HAP-1 (cell line): ENCODE results near the gene DNMT3L.
A peak's percentile ranks its signal among the peaks of the same experiment; 100 is the strongest.
"Not testable (repeated sequence)": the region's sequence is repeated elsewhere in the genome, so short reads cannot be mapped to it uniquely, and the experiment has no call there.

Experiments
- DNase-seq, 2 experiments: peaks; one replicate each; pipeline ENCODE4 v3.0.0-alpha.2; 2016 to 2020; ENCODE audit warnings: low spot score in 2 of 2
- H3K27me3 ChIP-seq: fragments of 250-450 bp; sonication (Bioruptor Pico); 2 replicates; pipeline ENCODE4 v1.5.1; 2020; ENCODE audit warnings: low read depth, mild to moderate bottlenecking, moderate library complexity
- H3K36me3 ChIP-seq: fragments of 250-450 bp; sonication (Bioruptor Pico); replicated peaks from 2 replicates; pipeline ENCODE4 v1.5.1; 2020; ENCODE audit warnings: mild to moderate bottlenecking
- H3K4me1 ChIP-seq: fragments of 250-450 bp; sonication (Bioruptor Pico); 2 replicates; pipeline ENCODE4 v1.5.1; 2020; ENCODE audit warnings: mild to moderate bottlenecking
- H3K4me3 ChIP-seq: fragments of 250-450 bp; sonication (Bioruptor Pico); 2 replicates; pipeline ENCODE4 v1.5.1; 2020; ENCODE audit warnings: mild to moderate bottlenecking, moderate library complexity
- H3K9me3 ChIP-seq: fragments of 250-450 bp; sonication (Bioruptor Pico); 2 replicates; pipeline ENCODE4 v1.5.1; 2020; ENCODE audit warnings: mild to moderate bottlenecking, moderate library complexity
- in situ Hi-C: fragments of 300-500 bp; cut with MboI; formaldehyde crosslinking; loops from 3 replicates; pipeline ENCODE4 v1.14.3; 2020; ENCODE audit warnings: low sequenced_read_pairs, inconsistent platforms, mixed read lengths

Gene DNMT3L

DNA sequence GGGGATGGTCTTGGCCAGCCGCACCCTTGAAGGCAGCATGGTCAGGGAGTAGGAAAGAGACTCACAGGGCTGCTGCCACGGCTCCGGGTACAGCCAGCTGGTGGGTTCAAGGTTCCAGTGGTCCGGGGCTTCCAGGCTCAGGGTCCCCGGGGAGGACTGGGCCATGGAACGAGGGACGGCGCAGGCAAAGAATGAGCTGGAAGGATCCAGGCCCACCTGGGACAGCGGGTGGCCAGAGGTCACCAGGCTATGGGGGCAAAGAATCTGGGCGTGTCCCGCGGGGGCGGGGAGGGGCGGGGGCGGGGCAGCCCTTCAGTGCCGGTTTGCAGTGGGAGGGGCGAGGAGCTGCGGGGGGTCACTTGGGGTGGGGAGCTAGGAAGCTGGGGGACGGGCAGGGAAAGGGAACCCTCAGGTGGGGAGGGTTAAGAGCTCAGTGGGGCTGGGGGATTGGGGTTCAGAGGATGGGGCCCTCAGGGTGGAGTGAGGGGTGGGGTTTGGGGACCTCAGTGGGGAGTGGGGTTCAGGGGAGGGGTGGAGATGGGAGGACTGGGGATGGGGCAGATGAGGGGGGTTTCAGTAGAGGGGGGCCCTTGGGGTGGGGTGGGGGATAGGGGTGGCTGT, at the start of gene DNMT3L:
Gene DNMT3L, minus strand, starts transcription at position 223 of the 621 bp plus-strand sequence. CDS start 638 bp downstream, outside the sequence.
- Histone ChIP-seq H3K4me3 (no peak within 1 kb of the TSS), H3K27me3 (no peaks in the 10 kb centered on the region), H3K9me3 (no peaks in the 10 kb centered on the region), H3K4me1 (no peaks in the 10 kb centered on the region), H3K36me3 (no peaks in the 10 kb centered on the region)
- no peak for DNase-seq
- in situ Hi-C loops: no loop called here

DNA sequence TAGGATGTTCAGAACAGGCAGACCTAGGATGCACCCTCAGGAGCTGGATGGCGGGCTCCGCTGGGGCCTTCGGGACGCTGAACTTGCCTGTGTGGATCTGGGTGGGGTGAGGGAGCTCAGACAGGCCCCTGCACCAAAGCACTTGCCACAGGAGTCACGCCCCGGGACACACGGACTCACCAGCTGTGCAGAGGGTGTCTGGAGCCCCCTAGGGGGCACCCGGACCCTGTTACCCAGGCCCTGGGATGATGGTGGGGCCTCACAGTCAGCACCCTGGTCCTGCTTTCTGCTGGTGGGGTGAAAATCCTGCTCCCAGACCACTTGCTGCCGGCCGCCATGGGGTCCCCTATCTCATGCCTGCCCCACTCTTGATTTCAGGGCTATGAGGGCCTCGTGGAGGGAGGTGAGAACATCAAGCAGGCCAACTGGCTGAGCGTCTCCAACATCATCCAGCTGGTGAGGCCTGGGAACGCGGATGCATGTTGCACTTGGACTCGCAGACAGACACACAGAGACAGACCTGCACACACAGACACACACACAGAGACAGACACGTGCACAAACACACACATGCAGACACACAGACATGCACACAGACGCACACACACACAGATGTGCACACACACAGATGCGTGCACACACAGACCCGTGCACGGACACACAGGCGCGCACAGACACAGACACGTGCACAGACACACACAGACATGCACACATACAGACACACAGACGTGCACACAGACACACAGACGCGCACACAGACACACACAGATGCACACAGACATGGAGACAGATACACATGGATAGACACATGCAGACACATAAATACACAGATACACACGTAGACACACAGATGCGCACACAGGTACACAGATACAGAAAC, 49.2 kb upstream of the DNMT3L start:
- no peak for DNase-seq
- in situ Hi-C loops: no loop called here
- no peaks in the 10 kb centered on the region for H3K27me3 ChIP-seq

DNA sequence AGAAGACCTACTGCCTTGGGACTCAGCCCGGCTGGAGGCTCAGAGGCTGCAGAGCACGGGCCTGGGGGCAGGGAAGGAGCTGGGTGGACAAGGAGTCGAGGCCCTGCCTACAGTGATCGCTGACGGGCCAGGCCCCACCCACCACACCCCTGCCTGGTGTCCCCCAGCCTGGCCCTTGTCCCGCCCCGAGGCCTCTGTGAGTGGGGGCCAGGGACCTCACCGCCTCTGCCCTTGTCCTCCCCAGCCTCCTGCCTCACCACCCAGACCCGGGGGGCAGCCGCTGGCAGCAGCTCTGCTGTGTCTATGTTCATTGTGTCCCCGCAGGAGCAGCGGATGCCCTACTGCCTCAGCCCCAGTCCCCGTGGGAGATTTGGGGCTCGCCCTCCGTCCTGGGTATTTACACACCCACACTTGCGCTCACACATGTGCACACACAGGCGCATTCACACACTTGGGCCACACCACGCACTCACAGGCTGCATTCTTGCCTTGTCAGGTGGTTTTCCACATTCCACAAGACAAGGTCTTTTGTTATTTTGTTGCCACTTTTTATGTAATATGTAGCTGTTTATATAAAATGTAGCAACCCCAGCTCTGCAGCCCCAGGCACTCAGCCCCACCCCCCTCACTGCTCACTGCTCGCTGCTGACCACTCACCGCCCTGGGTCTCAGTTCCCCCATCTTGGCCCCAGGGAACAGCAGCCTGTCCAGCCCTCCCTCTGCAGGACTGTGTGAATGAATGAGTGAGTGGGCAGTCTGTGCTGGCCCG, 45.4 kb upstream of the DNMT3L start:
- no peak overlapping the region for H3K4me3 ChIP-seq
- no peaks in the 10 kb centered on the region for H3K4me1 ChIP-seq
- no peaks in the 10 kb centered on the region for H3K27me3 ChIP-seq
- peaks cover 11% of the 10 kb centered on the region for H3K36me3 ChIP-seq
- no peak for DNase-seq
- H3K9me3 ChIP-seq: no peaks in the 10 kb centered on the region
- in situ Hi-C loops: no loop called here

More for the DNA sequence above, 49.2 kb upstream of the DNMT3L start:
- Histone ChIP-seq H3K4me1 (no peaks in the 10 kb centered on the region), H3K9me3 (no peaks in the 10 kb centered on the region), H3K4me3 (no peak overlapping the region), H3K36me3 (peaks cover 11% of the 10 kb centered on the region)

DNA sequence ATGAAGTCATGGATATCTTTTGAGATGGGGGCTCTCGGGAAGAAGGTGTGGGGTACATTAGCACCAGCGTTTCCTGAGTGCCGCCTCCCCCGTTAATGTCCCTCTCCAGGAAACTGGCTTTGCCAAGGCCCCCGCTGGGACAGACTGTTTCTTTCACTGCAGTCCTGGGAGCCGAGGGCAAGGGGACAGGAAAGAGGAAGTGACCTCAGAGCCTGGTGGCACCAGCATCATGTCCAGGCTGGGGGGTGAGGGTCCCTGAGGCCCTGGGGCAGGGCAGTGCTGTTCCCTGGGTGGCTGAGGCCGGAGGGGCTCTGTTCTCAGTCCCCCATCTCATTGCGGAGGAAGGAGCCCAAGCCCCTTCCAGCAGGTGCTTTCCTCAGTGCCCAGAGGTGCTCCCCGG, 44.0 kb upstream of the DNMT3L start:
- no peaks in the 10 kb centered on the region for H3K4me1 ChIP-seq
- H3K36me3 ChIP-seq: peaks cover 4% of the 10 kb centered on the region
- H3K9me3 ChIP-seq: no peaks in the 10 kb centered on the region
- DNase-seq: no peak
- in situ Hi-C loops: no loop called here
- no peak overlapping the region for H3K4me3 ChIP-seq
- no peaks in the 10 kb centered on the region for H3K27me3 ChIP-seq

DNA sequence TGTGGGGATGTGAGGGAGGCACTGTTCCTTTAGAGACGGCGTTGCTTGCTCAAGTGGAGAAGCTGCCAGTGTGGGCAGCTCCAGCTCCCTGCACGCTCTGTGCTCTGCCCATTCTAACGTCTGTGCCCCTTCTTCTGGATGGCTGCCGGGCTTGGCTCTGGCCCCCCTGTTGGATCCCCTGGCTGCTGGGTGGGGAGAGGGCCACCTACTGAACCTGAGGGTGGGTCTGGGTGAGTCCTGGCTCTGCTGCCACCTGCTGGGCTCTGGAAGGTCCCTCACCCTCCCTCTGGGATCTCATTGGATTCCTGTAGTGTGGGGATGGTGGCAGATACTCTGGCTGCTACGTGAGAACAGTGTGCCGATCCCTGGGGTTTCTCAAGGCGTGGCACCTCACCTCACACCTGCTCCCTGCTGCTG, 43.2 kb upstream of the DNMT3L start:
- H3K4me1 ChIP-seq: no peaks in the 10 kb centered on the region
- DNase-seq: peak; percentile 45 to 78
- peaks cover 4% of the 10 kb centered on the region for H3K36me3 ChIP-seq
- in situ Hi-C loops: no loop called here
- H3K27me3 ChIP-seq: no peaks in the 10 kb centered on the region
- no peak overlapping the region for H3K4me3 ChIP-seq
- H3K9me3 ChIP-seq: no peaks in the 10 kb centered on the region

DNA sequence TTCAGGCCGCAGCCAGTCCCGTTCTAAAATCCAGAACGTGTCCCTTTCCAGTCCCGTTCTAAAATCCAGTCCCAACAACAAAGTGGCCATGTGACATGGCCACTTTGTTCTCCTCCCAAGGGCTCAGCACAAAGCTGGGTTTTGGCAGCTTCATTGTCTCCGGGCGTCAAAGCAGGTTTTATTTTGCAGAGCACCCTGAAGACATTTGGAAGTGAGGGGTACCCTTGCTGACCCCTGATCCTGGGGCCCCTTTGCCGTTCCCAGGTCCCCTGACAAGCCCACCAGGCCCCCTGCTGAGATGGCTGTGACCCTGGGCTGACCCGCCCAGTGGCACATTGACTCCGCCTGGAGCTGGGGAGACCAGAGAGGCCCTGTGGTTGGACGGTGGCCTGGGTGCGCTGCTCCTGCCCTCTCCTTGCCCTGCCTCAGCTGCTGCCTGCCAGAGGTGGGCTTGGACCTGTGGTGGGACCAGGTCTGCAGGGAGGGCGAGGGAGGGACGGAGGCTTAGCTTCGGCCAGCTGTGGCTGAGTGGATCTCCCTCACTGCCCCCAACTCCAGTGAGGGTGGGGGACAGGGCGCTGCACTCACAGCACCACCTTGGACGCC, 42.4 kb upstream of the DNMT3L start:
- H3K36me3 ChIP-seq: peaks cover 4% of the 10 kb centered on the region; the same call in 1 of the 2 replicates

DNA sequence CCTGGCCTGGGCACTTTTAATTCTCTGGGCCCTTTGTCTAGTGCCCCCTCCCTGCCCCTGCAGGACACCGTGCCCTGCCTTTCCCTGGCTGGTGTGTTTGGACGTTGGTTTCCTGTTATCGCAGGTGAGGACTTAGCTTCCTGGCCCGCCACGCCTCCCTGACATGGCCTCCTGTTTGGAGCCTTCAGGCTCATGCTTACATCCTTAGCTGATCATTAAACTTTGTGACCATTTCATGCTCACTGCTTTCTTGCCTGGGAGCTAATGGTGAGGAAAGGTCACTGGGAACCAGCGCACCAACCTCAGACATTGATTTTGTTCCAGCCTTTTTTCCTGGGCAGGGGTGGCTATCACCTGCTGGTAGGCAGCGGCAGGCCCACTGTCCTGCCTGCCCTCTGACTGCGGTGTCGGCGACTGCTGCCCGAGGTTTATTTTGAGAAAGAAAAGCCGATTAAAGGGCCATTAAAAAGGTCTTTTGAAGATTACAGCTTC, 41.8 kb upstream of the DNMT3L start:
- H3K27me3 ChIP-seq: no peaks in the 10 kb centered on the region
- no peak for DNase-seq
- peaks cover 6% of the 10 kb centered on the region for H3K4me1 ChIP-seq
- no peaks in the 10 kb centered on the region for H3K9me3 ChIP-seq
- H3K36me3 ChIP-seq: peaks cover 4% of the 10 kb centered on the region; the same call in 1 of the 2 replicates
- no peak overlapping the region for H3K4me3 ChIP-seq
- in situ Hi-C loops: no loop called here

More for the DNA sequence above, 42.4 kb upstream of the DNMT3L start:
- no peak for DNase-seq
- peaks cover 4% of the 10 kb centered on the region for H3K4me1 ChIP-seq
- H3K4me3 ChIP-seq: no peak overlapping the region
- in situ Hi-C loops: no loop called here
- no peaks in the 10 kb centered on the region for H3K27me3 ChIP-seq
- no peaks in the 10 kb centered on the region for H3K9me3 ChIP-seq

DNA sequence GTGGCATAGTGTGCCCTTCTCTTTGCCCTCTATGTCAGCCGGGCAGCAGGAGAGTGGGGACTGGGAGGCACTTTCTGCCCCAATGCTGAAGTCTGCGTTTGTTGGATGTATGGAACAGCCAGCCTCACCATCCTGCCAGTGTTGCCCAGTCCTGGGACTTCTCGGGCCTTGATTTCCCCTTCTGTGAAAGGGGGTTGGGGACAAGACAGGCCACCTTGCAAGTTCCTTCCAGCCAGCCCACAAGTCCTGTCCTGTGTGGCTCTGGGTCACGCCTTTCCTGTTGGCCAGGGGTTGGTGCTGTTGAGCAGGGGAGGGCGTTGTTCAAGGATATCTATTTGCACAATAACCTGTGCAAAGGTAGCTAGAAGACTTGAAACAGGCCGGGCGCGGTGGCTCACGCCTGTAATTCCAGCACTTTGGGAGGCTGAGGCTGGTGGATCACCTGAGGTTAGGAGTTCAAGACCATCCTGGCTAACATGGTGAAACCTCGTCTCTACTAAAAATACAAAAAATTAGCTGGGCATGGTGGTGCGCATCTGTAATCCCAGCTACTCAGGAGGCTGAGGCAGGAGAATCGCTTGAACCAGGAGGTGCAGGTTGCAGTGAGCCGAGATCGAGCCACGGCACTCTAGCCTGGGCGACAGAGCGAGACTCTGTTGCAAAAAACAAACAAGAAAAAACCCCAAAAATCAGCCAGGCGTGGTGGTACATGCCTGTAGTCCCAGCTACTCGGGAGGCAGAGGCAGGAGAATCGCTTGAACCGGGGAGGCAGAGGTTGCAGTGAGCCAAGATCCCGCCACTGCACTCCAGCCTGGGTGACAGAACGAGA, 41.1 kb upstream of the DNMT3L start:
- H3K27me3 ChIP-seq, H3K4me3 ChIP-seq, in situ Hi-C loops, H3K9me3 ChIP-seq, H3K36me3 ChIP-seq, H3K4me1 ChIP-seq: not testable (repeated sequence)
- DNase-seq: peak in 1 of 2 experiments; percentile 42

DNA sequence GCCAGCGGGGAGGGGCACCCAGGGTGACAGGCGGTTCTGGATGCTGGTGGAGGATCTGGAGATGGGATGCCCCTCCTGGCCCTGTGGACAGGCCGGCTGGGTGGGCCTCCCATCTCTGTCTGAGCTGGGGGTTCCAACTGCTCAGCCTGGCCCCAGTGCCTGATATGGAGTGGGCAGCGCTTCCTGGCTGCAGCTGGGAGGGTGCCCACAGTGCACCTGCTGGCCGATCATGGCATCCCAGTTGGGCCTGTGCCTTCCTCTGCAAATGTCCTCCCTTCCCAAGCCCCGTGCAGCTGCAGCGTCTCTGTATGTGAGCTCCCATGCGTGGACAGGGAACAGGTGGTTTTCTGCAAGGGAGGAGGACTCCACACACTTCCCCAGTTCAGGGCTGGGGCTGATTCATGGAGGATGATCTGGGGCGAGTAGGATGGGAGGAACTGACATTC, 40.3 kb upstream of the DNMT3L start:
- no peaks in the 10 kb centered on the region for H3K9me3 ChIP-seq
- H3K4me1 ChIP-seq: peaks cover 6% of the 10 kb centered on the region
- H3K27me3 ChIP-seq: no peaks in the 10 kb centered on the region
- no peak overlapping the region for H3K4me3 ChIP-seq
- in situ Hi-C loops: no loop called here
- H3K36me3 ChIP-seq: peaks cover under 1% of the 10 kb centered on the region; the same call in 1 of the 2 replicates
- DNase-seq: no peak

DNA sequence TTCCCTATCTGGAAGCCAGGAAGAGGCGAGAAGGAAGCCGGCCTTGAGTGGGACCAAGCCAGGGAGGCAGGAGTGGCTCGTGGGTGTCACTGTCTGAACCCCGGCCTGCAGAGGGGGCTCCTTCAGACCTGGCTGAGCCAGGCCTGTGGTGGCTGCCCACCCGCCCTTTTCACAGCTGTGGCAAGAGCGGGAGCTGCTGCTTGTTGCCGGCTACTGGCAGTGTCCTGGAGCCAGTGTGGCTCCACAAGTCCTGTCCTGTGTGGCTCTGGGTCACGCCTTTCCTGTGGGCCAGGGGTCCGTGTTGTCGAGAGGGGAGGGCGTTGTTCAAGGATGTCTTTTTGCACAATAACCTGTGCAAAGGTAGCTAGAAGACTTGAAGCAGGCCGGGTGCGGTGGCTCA, 39.4 kb upstream of the DNMT3L start:
- no peaks in the 10 kb centered on the region for H3K27me3 ChIP-seq
- H3K36me3 ChIP-seq: no peaks in the 10 kb centered on the region
- in situ Hi-C loops: no loop called here
- H3K4me1 ChIP-seq: peaks cover 6% of the 10 kb centered on the region
- DNase-seq: no peak
- peak overlapping the region; percentile 47 for H3K4me3 ChIP-seq
- no peaks in the 10 kb centered on the region for H3K9me3 ChIP-seq

DNA sequence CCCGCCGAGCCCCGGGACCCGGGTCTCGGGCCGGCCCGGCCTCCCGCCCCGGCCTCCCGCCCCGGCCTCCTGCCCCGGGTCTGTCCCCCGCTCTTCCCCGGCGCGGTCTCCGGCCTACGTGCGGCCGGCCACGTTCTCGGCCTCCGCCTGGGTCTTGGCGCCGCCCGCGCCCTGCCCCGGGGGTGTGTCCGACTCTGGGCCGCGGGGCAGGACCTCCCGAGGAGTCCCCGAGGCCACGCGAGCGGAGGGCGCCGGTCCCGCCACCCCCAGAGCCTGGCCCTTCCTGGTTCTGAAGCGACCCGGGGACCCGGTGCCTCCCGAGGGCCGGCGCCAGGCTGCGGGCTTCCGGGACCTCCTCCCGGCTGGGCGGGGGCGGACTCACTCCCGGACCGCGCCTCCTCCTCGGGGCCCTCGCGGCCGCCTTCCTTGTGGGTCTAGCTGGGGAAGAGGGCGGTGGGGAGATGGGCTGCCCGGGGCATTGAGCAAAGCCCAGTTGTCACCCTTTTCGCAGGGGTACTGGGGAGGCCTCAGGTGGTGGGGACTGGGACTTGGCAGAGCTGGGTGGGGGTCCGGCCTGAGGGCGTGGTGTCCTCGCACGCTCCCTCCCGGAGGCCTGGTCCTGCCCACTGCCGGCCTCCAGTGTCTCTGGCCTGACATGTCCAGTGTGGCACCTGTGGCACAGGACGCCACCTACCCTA, 38.7 kb upstream of the DNMT3L start:
- Histone ChIP-seq H3K36me3 (no peaks in the 10 kb centered on the region), H3K9me3 (no peaks in the 10 kb centered on the region), H3K27me3 (no peaks in the 10 kb centered on the region), H3K4me1 (peaks cover 6% of the 10 kb centered on the region), H3K4me3 (peak overlapping the region; percentile 47)
- DNase-seq: peak; percentile 16 to 72
- in situ Hi-C loops: no loop called here
